ENCODE measurements around the gene MAP2K5.

The MAP2K5 gene

GRCh38 chr15:67826717-67827561 lies 284.4 kb downstream of the MAP2K5 start:
- CTCF ChIA-PET: interaction anchor here (1.7 to 3.6 kb wide), 3 partner anchors 10 to 370 kb away, joined by 6 to 10 read pairs (median 6); no protein-coding TSS in a partner anchor
- no peak overlapping the region for H3K4me3 ChIP-seq (ENCODE audit: low read depth, low read length)
- POLR2A ChIA-PET: no interaction called here
- DNase-seq (ENCODE audit: low read depth, low spot score): no peak
- no peak for TF ChIP-seq CTCF (IDR thresholded peaks at IDR 0.05; ENCODE audit: insufficient read depth, low read length, missing control alignments)

GRCh38 chr15:67827562-67828277 lies 285.2 kb downstream of the MAP2K5 start:
- CTCF ChIA-PET: interaction anchor here (1.7 to 3.6 kb wide), 3 partner anchors 10 to 371 kb away, joined by 6 to 10 read pairs (median 6); no protein-coding TSS in a partner anchor
- no peak overlapping the region for H3K4me3 ChIP-seq (ENCODE audit: low read depth, low read length)
- POLR2A ChIA-PET: no interaction called here

GRCh38 chr15:67828278-67828968 lies 285.9 kb downstream of the MAP2K5 start:
- CTCF ChIA-PET: interaction anchor here (1.7 to 3.6 kb wide), 2 partner anchors 327 to 371 kb away, joined by 6 to 10 read pairs; no protein-coding TSS in a partner anchor

More at GRCh38 chr15:67827562-67828277, 285.2 kb downstream of the MAP2K5 start:
- TF ChIP-seq CTCF (IDR thresholded peaks at IDR 0.05; ENCODE audit: insufficient read depth, low read length, missing control alignments): no peak
- DNase-seq (ENCODE audit: low read depth, low spot score): no peak

GRCh38 chr15:67828969-67829646 lies 286.6 kb downstream of the MAP2K5 start:
- TF ChIP-seq CTCF (IDR thresholded peaks at IDR 0.05; ENCODE audit: insufficient read depth, low read length, missing control alignments): no peak
- no peak for DNase-seq (ENCODE audit: low read depth, low spot score)
- H3K4me3 ChIP-seq (ENCODE audit: low read depth, low read length): no peak overlapping the region
- POLR2A ChIA-PET: no interaction called here
- CTCF ChIA-PET: interaction anchor here (3.6 kb wide), 1 partner anchor 372 kb away, joined by 10 read pairs; no protein-coding TSS in a partner anchor

More at GRCh38 chr15:67828278-67828968, 285.9 kb downstream of the MAP2K5 start:
- TF ChIP-seq CTCF (IDR thresholded peaks at IDR 0.05; ENCODE audit: insufficient read depth, low read length, missing control alignments): no peak
- H3K4me3 ChIP-seq (ENCODE audit: low read depth, low read length): no peak overlapping the region
- POLR2A ChIA-PET: no interaction called here
- DNase-seq (ENCODE audit: low read depth, low spot score): no peak

GRCh38 chr15:67829647-67830504 lies 287.4 kb downstream of the MAP2K5 start:
- DNase-seq (ENCODE audit: low read depth, low spot score): no peak
- TF ChIP-seq CTCF (IDR thresholded peaks at IDR 0.05; ENCODE audit: insufficient read depth, low read length, missing control alignments): no peak
- H3K4me3 ChIP-seq (ENCODE audit: low read depth, low read length): no peak overlapping the region
- POLR2A ChIA-PET: no interaction called here
- CTCF ChIA-PET: interaction anchor here (3.6 kb wide), 1 partner anchor 373 kb away, joined by 10 read pairs; no protein-coding TSS in a partner anchor

All from AG04449 (cell line).